ENCODE results near the gene SLC25A1. TPM values are rescaled to one million over a fixed set of nuclear protein-coding genes. Genes with fewer than 3 reads are reported as not detected.

SLC25A1 gene
- total RNA-seq, 4 donors from 2014 or later = 49.2 to 68.0 (median 57.3) TPM

DNA sequence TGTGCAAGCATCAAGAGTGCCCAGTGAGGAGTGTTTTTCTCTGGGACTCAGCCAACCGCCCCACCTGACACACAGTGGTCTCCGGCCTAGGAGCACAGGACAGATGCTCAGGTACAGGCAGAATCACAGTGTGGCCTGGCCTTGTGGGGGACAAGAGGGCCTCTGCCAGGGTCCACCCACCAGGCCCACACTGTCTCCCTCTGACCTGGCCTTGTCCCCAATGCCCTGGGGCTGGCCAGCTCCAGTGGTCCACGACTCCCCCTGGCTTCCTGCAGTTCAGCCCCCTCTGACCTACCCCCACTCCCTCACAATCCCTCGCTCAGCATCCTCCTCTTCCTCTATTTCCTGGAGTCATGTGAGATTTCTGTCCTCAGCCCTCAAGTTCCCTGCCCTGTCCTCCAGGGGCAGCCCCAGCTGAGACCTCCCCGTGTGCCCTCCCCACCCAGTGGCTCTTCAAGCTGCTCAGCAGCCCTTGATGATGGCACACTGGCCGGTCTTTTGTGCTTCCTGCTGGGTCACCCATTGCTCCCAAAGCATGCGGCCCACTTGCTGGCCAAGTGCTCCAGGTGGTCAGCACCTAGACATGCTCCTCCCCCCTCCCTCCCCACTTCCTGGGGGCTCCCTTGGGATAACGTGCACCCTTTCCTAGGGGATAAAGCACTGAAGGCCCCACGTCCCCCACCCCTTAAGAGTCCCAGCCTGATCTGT is 45.7 kb downstream of the SLC25A1 start:
- Histone ChIP-seq H3K4me3 (no peak overlapping the region), H3K27me3 (no peaks in the 10 kb centered on the region), H3K4me1 (peaks cover 9 to 34% (median 14%) of the 10 kb centered on the region in 3 donors), H3K27ac (no peak overlapping the region), H3K9me3 (no peaks in the 10 kb centered on the region), H3K36me3 (peaks cover 30 to 65% (median 31%) of the 10 kb centered on the region in 3 donors)
- DNase-seq = no peak
- 87 to 92% methylated on average over 5 to 6 of the region's 9 CpGs for WGBS, 2 donors
- intact Hi-C loops (cut with DNase I) = no loop called here
- TF ChIP-seq, protein P1, sequence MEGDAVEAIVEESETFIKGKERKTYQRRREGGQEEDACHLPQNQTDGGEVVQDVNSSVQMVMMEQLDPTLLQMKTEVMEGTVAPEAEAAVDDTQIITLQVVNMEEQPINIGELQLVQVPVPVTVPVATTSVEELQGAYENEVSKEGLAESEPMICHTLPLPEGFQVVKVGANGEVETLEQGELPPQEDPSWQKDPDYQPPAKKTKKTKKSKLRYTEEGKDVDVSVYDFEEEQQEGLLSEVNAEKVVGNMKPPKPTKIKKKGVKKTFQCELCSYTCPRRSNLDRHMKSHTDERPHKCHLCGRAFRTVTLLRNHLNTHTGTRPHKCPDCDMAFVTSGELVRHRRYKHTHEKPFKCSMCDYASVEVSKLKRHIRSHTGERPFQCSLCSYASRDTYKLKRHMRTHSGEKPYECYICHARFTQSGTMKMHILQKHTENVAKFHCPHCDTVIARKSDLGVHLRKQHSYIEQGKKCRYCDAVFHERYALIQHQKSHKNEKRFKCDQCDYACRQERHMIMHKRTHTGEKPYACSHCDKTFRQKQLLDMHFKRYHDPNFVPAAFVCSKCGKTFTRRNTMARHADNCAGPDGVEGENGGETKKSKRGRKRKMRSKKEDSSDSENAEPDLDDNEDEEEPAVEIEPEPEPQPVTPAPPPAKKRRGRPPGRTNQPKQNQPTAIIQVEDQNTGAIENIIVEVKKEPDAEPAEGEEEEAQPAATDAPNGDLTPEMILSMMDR (IDR thresholded peaks at IDR 0.05) = no peak
- no peak for TF ChIP-seq POLR2A (IDR thresholded peaks at IDR 0.05)

DNA sequence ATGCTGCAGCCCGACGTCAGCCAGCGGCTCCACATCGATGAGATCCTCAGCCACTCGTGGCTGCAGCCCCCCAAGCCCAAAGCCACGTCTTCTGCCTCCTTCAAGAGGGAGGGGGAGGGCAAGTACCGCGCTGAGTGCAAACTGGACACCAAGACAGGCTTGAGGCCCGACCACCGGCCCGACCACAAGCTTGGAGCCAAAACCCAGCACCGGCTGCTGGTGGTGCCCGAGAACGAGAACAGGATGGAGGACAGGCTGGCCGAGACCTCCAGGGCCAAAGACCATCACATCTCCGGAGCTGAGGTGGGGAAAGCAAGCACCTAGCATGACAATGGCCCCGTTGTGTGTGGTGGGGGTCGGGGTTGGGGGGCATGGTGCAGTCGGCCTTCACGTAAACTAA is 46.4 kb downstream of the SLC25A1 start:
- no peaks in the 10 kb centered on the region for H3K27me3 ChIP-seq
- H3K4me1 ChIP-seq = peaks cover 15 to 41% (median 18%) of the 10 kb centered on the region in 3 donors
- peaks cover 27 to 58% (median 28%) of the 10 kb centered on the region in 3 donors for H3K36me3 ChIP-seq
- WGBS, 2 donors = 92 to 94% methylated on average over 6 to 9 of the region's 20 CpGs
- no peak overlapping the region for H3K4me3 ChIP-seq
- TF ChIP-seq, protein P1 (IDR thresholded peaks at IDR 0.05) = no peak
- no peak for TF ChIP-seq POLR2A (IDR thresholded peaks at IDR 0.05)
- no peak overlapping the region for H3K27ac ChIP-seq
- H3K9me3 ChIP-seq = no peaks in the 10 kb centered on the region
- DNase-seq = no peak
- intact Hi-C loops (cut with DNase I) = no loop called here

GRCh38 chr22:19131685-19132015 is 46.9 kb downstream of the SLC25A1 start:
- no peaks in the 10 kb centered on the region for H3K27me3 ChIP-seq
- H3K36me3 ChIP-seq = peaks cover 23 to 53% (median 28%) of the 10 kb centered on the region in 3 donors
- 90 to 95% methylated on average over 2 to 8 of the region's 19 CpGs for WGBS, 2 donors
- H3K9me3 ChIP-seq = no peaks in the 10 kb centered on the region
- intact Hi-C loops (cut with DNase I) = no loop called here
- no peak overlapping the region for H3K27ac ChIP-seq
- H3K4me1 ChIP-seq = peaks cover 19 to 46% (median 22%) of the 10 kb centered on the region in 3 donors
- no peak for TF ChIP-seq POLR2A (IDR thresholded peaks at IDR 0.05)
- TF ChIP-seq, protein P1 (IDR thresholded peaks at IDR 0.05) = no peak
- DNase-seq = no peak
- no peak overlapping the region for H3K4me3 ChIP-seq

- no peaks in the 10 kb centered on the region for H3K9me3 ChIP-seq
- no peaks in the 10 kb centered on the region for H3K27me3 ChIP-seq
- H3K27ac ChIP-seq = peak within 1 kb of the TSS; percentile 74 to 89 (median 80)
- 86 to 90% methylated on average over 5 to 17 of the region's 27 CpGs for WGBS, 2 donors
- no peak for DNase-seq
- H3K36me3 ChIP-seq = peaks cover 23 to 48% (median 28%) of the 10 kb centered on the region in 3 donors
- intact Hi-C loops (cut with DNase I) = no loop called here
- peaks cover 19 to 51% (median 22%) of the 10 kb centered on the region in 3 donors for H3K4me1 ChIP-seq
- H3K4me3 ChIP-seq = no peak within 1 kb of the TSS
- TF ChIP-seq, protein P1 (IDR thresholded peaks at IDR 0.05) = no peak
- TF ChIP-seq POLR2A (IDR thresholded peaks at IDR 0.05) = no peak
Observed at GRCh38 chr22:19130959-19131684, 47.4 kb downstream of the SLC25A1 start, which contains the start of gene TSSK2. TSS of gene TSSK2 (plus strand) at chr22:19131308. CDS start at chr22:19131400, 92 bp downstream.

DNA sequence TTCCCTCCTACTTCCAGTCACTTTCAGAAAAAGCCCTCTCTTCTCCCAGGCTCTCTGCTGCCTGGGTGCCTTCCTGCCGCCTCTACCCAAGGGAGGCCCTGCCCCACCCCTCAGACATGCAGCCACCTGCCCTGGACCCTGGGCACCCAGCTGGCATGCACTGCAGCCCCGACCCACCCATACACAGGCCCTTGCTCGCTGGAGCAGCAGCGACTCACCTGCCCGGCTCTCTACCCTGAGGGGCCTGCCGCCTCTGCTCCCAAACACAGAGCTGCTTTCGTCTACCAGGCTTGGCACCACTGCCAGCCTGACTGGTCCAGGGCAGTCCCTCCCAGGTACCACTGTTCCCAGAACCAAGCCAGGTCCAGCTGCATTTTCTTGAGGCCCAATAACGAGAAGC is 48.7 kb downstream of the SLC25A1 start:
- H3K9me3 ChIP-seq = no peaks in the 10 kb centered on the region
- H3K36me3 ChIP-seq = peaks cover 19 to 35% (median 20%) of the 10 kb centered on the region in 3 donors
- no peaks in the 10 kb centered on the region for H3K27me3 ChIP-seq
- intact Hi-C loops (cut with DNase I) = no loop called here
- DNase-seq = no peak
- peaks cover 19 to 51% (median 22%) of the 10 kb centered on the region in 3 donors for H3K4me1 ChIP-seq
- H3K27ac ChIP-seq = peak overlapping the region; percentile 74 to 89 (median 80)
- H3K4me3 ChIP-seq = no peak overlapping the region
- 70% methylated on average over 6 of the region's 8 CpGs; no CpG with 5 or more reads in 1 of the 2 donors for WGBS, 2 donors
- TF ChIP-seq POLR2A (IDR thresholded peaks at IDR 0.05) = no peak
- TF ChIP-seq, protein P1 (IDR thresholded peaks at IDR 0.05) = no peak
